Caco-2 (cell line): ENCODE measurements around the gene COL5A1. TPM values are rescaled to one million over a fixed set of nuclear protein-coding genes. Genes with fewer than 3 reads are reported as not detected.

ENCODE experiments used
- BruUV-seq: library from RNA; stranded (reverse); fragments of 400-500 nt; replicated peaks from 2 replicates; lab custom pipeline; 2021; lab: Mats Ljungman, UMichigan
- CTCF ChIA-PET: fragments of 300-600 bp; sonication (Branson Sonifier 250); formaldehyde crosslinking; loops from one replicate; lab custom pipeline; 2022; ENCODE audit warnings: antibody characterized with exemption; lab: Charles Lee
- POLR2A ChIA-PET: fragments of 300-600 bp; sonication (Branson Sonifier 250); formaldehyde crosslinking; loops from one replicate; lab custom pipeline; 2022; ENCODE audit warnings: antibody characterized with exemption; lab: Charles Lee
- DNase-seq, 2 experiments: peaks; one replicate each; pipeline versions ENCODE4 v3.0.0 to v3.0.0-alpha.2; 2020 to 2022
- H3K27me3 ChIP-seq: replicated peaks from 2 replicates; pipeline ENCODE4 v1.6.0; 2011; ENCODE audit warnings: low read length; ENCODE audit not compliant: control insufficient read depth, insufficient read depth
- H3K36me3 ChIP-seq: 2 replicates; pipeline ENCODE4 v1.5.1; 2011; ENCODE audit warnings: low read length; ENCODE audit not compliant: control insufficient read depth, insufficient read depth
- H3K4me1 ChIP-seq: fragments of 250-450 bp; sonication (Bioruptor Pico); 2 replicates; pipeline ENCODE4 v1.5.1; 2020; ENCODE audit warnings: mild to moderate bottlenecking
- H3K4me3 ChIP-seq: 2 replicates; pipeline ENCODE4 v1.5.1; 2011; ENCODE audit warnings: low read depth, mild to moderate bottlenecking, control low read depth, low read length
- H3K9me3 ChIP-seq: fragments of 250-450 bp; sonication (Bioruptor Pico); 2 replicates; pipeline ENCODE4 v1.5.1; 2020; ENCODE audit warnings: mild to moderate bottlenecking, moderate library complexity
- H3K27ac Mint-ChIP-seq: one replicate; pipeline ENCODE4 v1.8.0; 2022; ENCODE audit warnings: mixed read lengths; ENCODE audit not compliant: unreplicated experiment
- H3K27me3 Mint-ChIP-seq: one replicate; pipeline ENCODE4 v1.8.0; 2022; ENCODE audit warnings: mixed read lengths; ENCODE audit not compliant: insufficient read depth, unreplicated experiment
- H3K36me3 Mint-ChIP-seq: one replicate; pipeline ENCODE4 v1.8.0; 2022; ENCODE audit warnings: mild to moderate bottlenecking, mixed read lengths; ENCODE audit not compliant: insufficient read depth, unreplicated experiment
- H3K4me1 Mint-ChIP-seq: one replicate; pipeline ENCODE4 v1.8.0; 2022; ENCODE audit warnings: low read depth, mixed read lengths; ENCODE audit not compliant: unreplicated experiment
- H3K4me3 Mint-ChIP-seq: one replicate; pipeline ENCODE4 v1.8.0; 2022; ENCODE audit warnings: mild to moderate bottlenecking, moderate library complexity, mixed read lengths; ENCODE audit not compliant: unreplicated experiment
- H3K9me3 Mint-ChIP-seq: one replicate; pipeline ENCODE4 v1.8.0; 2022; ENCODE audit warnings: mixed read lengths; ENCODE audit not compliant: unreplicated experiment
- CTCF ChIP-seq, 2 experiments: fragments of 200-600 bp in 1 of 2; IDR thresholded peaks; 1 replicate in 1 of 2; 2 replicates in 1 of 2; pipeline versions ENCODE4 v1.5.1 to v1.8.0; 2011 to 2022; ENCODE audit warnings: antibody characterized with exemption in 1 of 2, control low read depth in 1 of 2, inconsistent platforms in 1 of 2, low read depth in 1 of 2, low read length in 1 of 2, mild to moderate bottlenecking in 1 of 2, moderate library complexity in 1 of 2; ENCODE audit not compliant: insufficient read depth in 1 of 2, severe bottlenecking in 1 of 2, unreplicated experiment in 1 of 2
- intact Hi-C: fragments of 100-400 bp; cut with micrococcal nuclease; formaldehyde crosslinking; loops from one replicate; pipeline ENCODE4 v1.10.0; 2022; ENCODE audit not compliant: unreplicated experiment
- total RNA-seq: library from RNA; stranded (reverse); gene quantifications from 2 replicates; pipeline ENCODE4 v1.2.3, GENCODE V29; 2022

The COL5A1 gene
- total RNA-seq, 1 experiment from 2014 or later: 4.8 TPM

GRCh38 chr9:134743853-134744252 is 102.2 kb downstream of the COL5A1 start:
- H3K4me1 ChIP-seq: no peaks in the 10 kb centered on the region
- ChIA-PET POLR2A (no interaction called here), CTCF (no interaction called here)
- peaks cover 4% of the 10 kb centered on the region; the same call in 1 of the 2 replicates for H3K9me3 ChIP-seq
- BruUV-seq: no TSS peak
- Mint-ChIP-seq H3K27ac (no peak overlapping the region), H3K9me3 (peaks cover 6% of the 10 kb centered on the region), H3K36me3 (peaks cover 6% of the 10 kb centered on the region), H3K4me1 (no peaks in the 10 kb centered on the region), H3K4me3 (no peak overlapping the region), H3K27me3 (peaks cover 17% of the 10 kb centered on the region)
- no peaks in the 10 kb centered on the region for H3K36me3 ChIP-seq
- DNase-seq: no peak
- intact Hi-C loops: no loop called here
- no peak for TF ChIP-seq CTCF (IDR thresholded peaks at IDR 0.05; ENCODE audit: insufficient read depth in 1 of 2, low read depth in 1 of 2, low read length in 1 of 2, severe bottlenecking in 1 of 2, unreplicated experiment in 1 of 2)
- no peaks in the 10 kb centered on the region for H3K27me3 ChIP-seq
- no peak overlapping the region for H3K4me3 ChIP-seq

GRCh38 chr9:134744385-134745295 is 103.0 kb downstream of the COL5A1 start:
- Histone ChIP-seq H3K4me3 (no peak overlapping the region), H3K4me1 (no peaks in the 10 kb centered on the region), H3K36me3 (no peaks in the 10 kb centered on the region), H3K9me3 (peaks cover 4% of the 10 kb centered on the region; the same call in 1 of the 2 replicates), H3K27me3 (no peaks in the 10 kb centered on the region)
- no peaks in the 10 kb centered on the region for H3K4me1 Mint-ChIP-seq
- H3K27me3 Mint-ChIP-seq: peaks cover 10% of the 10 kb centered on the region
- H3K27ac Mint-ChIP-seq: no peak overlapping the region
- ChIA-PET CTCF (no interaction called here), POLR2A (no interaction called here)
- intact Hi-C loops: no loop called here
- no peak overlapping the region for H3K4me3 Mint-ChIP-seq
- H3K36me3 Mint-ChIP-seq: peaks cover 6% of the 10 kb centered on the region
- TF ChIP-seq CTCF (IDR thresholded peaks at IDR 0.05; ENCODE audit: insufficient read depth in 1 of 2, low read depth in 1 of 2, low read length in 1 of 2, severe bottlenecking in 1 of 2, unreplicated experiment in 1 of 2): no peak
- H3K9me3 Mint-ChIP-seq: peaks cover 6% of the 10 kb centered on the region
- no peak for DNase-seq
- no TSS peak for BruUV-seq

DNA sequence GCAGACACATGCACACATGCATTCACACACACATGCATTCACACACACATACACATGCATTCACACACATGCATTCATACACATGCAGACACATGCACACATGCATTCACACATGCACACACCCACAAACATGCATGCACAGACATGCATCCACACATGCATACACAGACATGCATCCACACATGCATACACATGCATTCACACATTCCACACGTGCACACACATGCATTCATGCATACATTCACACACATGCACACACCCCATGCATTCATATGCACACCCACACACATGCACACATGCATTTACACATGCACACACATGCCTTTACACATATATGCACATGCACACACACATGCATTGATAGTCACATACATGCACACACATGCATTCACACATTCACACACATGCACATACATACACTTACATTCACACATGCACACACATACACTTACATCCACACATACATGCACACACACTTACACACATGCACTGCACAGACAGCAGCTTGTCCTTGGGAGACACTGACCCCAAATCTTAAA is 106.4 kb downstream of the COL5A1 start:
- Mint-ChIP-seq H3K27ac (no peak overlapping the region), H3K4me1 (no peaks in the 10 kb centered on the region), H3K36me3 (peaks cover 6% of the 10 kb centered on the region), H3K9me3 (peaks cover 6% of the 10 kb centered on the region), H3K27me3 (no peaks in the 10 kb centered on the region), H3K4me3 (no peak overlapping the region)
- no peak for DNase-seq
- ChIA-PET CTCF (no interaction called here), POLR2A (no interaction called here)
- intact Hi-C loops: no loop called here
- Histone ChIP-seq H3K9me3 (peaks cover 4% of the 10 kb centered on the region; the same call in 1 of the 2 replicates), H3K36me3 (no peaks in the 10 kb centered on the region), H3K4me3 (no peak overlapping the region), H3K27me3 (no peaks in the 10 kb centered on the region), H3K4me1 (no peaks in the 10 kb centered on the region)
- no TSS peak for BruUV-seq
- no peak for TF ChIP-seq CTCF (IDR thresholded peaks at IDR 0.05; ENCODE audit: insufficient read depth in 1 of 2, low read depth in 1 of 2, low read length in 1 of 2, severe bottlenecking in 1 of 2, unreplicated experiment in 1 of 2)
